Measurements from ENCODE around the gene CBFA2T3. TPM values are rescaled to one million over a fixed set of nuclear protein-coding genes. Genes with fewer than 3 reads are reported as not detected.

Gene CBFA2T3
- total RNA-seq, 4 donors from 2014 or later: 0.95 to 7.3 (median 3.3) TPM

DNA sequence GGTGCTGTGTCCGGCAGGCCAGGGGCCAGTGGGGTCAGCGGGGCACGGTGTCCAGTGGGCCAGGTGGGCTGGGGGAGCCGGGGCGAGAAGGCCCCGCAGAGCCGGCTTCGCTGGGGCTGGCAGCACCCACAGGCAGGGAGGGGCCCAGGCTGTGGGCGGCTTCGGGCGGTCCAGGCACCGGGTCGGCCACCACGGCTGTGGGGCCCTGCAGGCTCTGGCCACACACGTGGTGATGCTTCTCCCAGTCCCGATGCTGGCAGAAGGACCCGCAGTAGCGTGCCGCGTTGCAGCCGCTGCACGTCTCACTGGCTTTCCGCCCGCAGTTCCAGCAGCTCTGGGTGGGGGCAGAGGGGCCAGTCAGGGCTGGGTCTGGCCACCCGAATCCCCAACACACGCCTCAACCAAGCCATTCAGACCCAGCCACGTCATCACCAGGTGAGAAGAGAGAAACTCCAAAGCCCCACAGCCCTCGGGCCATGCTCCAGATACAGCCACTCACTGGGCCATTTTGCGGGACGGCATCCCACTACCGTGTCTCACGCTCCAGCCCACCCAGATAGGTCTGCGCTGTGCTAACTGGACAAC is 100.0 kb downstream of the CBFA2T3 start:
- no peaks in the 10 kb centered on the region for H3K27me3 ChIP-seq
- no peaks in the 10 kb centered on the region for H3K9me3 ChIP-seq
- H3K4me3 ChIP-seq: no peak overlapping the region
- DNase-seq: no peak
- peaks cover 0 to 30% of the 10 kb centered on the region in 2 donors for H3K36me3 ChIP-seq
- H3K27ac ChIP-seq: no peak overlapping the region
- H3K4me1 ChIP-seq: peaks cover 0 to under 1% of the 10 kb centered on the region in 2 donors
- no peak for ATAC-seq
- in situ Hi-C loops (cut with MboI; ENCODE audit: low sequenced_read_pairs in 4 of 4): no loop called here
- TF ChIP-seq, protein P1, sequence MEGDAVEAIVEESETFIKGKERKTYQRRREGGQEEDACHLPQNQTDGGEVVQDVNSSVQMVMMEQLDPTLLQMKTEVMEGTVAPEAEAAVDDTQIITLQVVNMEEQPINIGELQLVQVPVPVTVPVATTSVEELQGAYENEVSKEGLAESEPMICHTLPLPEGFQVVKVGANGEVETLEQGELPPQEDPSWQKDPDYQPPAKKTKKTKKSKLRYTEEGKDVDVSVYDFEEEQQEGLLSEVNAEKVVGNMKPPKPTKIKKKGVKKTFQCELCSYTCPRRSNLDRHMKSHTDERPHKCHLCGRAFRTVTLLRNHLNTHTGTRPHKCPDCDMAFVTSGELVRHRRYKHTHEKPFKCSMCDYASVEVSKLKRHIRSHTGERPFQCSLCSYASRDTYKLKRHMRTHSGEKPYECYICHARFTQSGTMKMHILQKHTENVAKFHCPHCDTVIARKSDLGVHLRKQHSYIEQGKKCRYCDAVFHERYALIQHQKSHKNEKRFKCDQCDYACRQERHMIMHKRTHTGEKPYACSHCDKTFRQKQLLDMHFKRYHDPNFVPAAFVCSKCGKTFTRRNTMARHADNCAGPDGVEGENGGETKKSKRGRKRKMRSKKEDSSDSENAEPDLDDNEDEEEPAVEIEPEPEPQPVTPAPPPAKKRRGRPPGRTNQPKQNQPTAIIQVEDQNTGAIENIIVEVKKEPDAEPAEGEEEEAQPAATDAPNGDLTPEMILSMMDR (IDR thresholded peaks at IDR 0.05 in 4 of 5, conservative IDR thresholded peaks at IDR 0.05 in 1 of 5): no peak
- TF ChIP-seq POLR2A (IDR thresholded peaks at IDR 0.05): no peak
- intact Hi-C loops (cut with DNase I; ENCODE audit: low total_unique reads): no loop called here

DNA sequence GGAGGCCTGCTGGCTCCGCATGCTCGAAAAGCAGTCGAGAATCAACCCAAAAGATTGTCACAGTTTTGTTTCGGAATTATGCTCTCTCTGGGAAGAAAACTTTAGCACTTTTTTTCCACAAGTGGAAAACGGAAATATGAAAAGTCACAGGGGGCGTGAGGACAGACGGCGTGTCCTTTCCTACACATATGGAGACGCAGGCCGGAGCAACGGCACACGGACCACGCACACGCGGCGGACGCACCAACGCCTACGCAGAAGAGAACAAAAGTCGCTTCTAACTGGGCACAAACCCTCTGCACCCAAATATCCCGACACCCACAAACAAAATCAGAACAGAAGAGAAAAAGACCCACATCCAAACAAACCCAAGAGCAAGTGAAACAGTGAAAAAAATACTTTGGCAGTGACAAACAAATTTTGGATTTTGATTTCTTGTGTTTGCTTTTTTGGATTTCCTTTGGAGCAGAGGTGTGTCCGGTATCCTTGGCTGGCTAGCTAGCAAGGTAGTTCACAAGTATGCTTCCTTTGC is 101.2 kb downstream of the CBFA2T3 start:
- Histone ChIP-seq H3K4me1 (no peaks in the 10 kb centered on the region), H3K27me3 (no peaks in the 10 kb centered on the region), H3K9me3 (no peaks in the 10 kb centered on the region), H3K4me3 (no peak overlapping the region), H3K36me3 (peaks cover 0 to 23% of the 10 kb centered on the region in 2 donors), H3K27ac (no peak overlapping the region)
- in situ Hi-C loops (cut with MboI; ENCODE audit: low sequenced_read_pairs in 4 of 4) (no loop called here), intact Hi-C loops (cut with DNase I; ENCODE audit: low total_unique reads) (no loop called here)
- DNase-seq (no peak), ATAC-seq (no peak)
- no peak for TF ChIP-seq POLR2A (IDR thresholded peaks at IDR 0.05)
- TF ChIP-seq, protein P1 (IDR thresholded peaks at IDR 0.05 in 4 of 5, conservative IDR thresholded peaks at IDR 0.05 in 1 of 5): no peak

DNA sequence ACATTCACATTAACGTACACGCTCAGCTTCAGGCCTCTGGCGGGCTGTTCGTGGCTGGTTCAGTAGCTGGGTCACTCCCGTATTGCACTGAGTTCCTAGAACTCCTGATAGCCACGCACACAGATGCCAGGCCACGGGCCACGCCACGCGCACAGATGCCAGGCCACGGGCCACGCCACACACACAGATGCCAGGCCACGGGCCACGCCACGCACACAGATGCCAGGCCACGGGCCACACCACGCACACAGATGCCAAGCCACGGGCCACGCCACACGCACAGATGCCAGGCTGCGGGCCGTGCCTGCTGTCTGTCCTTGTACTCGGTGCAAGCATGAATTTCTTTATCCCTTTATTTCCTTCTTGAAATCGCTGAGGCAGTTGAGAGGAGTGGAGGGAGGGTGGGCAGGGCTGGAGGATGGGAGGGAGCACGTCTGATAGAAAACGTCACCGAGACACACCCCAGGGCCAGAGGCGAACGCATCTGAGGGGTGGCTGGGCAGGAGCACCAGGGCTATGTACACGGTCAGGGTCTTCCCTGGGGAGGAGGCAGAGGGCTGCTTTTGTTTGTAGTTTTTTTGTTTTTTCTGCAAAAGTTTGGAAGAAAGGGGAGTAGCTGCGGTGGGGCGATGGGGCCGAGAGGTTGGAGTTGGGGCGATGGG is 101.9 kb downstream of the CBFA2T3 start:
- Histone ChIP-seq H3K4me1 (no peaks in the 10 kb centered on the region), H3K36me3 (peaks cover 0 to 19% of the 10 kb centered on the region in 2 donors), H3K4me3 (no peak overlapping the region), H3K27ac (no peak overlapping the region), H3K9me3 (no peaks in the 10 kb centered on the region), H3K27me3 (no peaks in the 10 kb centered on the region)
- DNase-seq: no peak
- in situ Hi-C loops (cut with MboI; ENCODE audit: low sequenced_read_pairs in 4 of 4) (loop anchor here in 1 of 4 donors (25.0 kb wide), 1 partner anchor 337 kb away; the partner anchor contains the start of genes SLC22A31 and ZNF778), intact Hi-C loops (cut with DNase I; ENCODE audit: low total_unique reads) (no loop called here)
- no peak for ATAC-seq
- no peak for TF ChIP-seq POLR2A (IDR thresholded peaks at IDR 0.05)
- TF ChIP-seq, protein P1 (IDR thresholded peaks at IDR 0.05 in 4 of 5, conservative IDR thresholded peaks at IDR 0.05 in 1 of 5): no peak

DNA sequence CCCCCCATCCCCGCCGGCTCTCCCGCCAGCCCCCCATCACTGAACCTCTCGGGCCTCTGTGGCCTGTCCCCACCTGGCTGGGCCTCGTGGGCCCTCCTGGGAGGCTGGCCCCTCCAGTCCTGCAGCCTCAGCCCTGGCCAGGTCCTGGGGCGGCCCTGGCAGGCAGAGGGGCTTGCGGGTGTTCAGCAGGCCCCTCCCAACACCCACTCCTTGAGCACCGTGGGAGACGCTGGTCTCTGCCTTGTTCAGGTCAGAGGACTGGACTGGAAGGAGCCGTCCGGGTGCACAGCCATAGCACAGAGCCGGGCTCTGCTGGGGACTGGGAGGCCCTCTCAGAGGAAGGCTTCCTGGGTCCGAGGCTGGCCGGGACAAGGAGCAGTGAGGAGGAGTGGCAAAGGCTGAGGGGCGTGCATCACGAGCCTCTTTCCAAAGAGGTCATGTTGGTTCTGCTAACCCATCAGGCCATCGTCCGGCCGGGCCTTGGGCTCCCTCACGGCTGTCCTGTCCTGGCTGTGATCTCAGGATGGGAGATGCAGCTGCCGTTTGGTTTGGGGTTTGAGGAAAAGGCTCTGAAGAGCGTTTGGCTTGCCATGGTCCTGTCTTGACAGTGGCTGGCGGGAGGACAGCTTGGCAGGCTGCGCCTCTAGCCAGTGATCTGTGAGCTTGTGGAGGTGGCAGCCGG is 104.2 kb downstream of the CBFA2T3 start:
- Histone ChIP-seq H3K36me3 (peaks cover 0 to 5% of the 10 kb centered on the region in 2 donors), H3K9me3 (no peaks in the 10 kb centered on the region), H3K4me3 (no peak overlapping the region), H3K4me1 (no peaks in the 10 kb centered on the region), H3K27ac (no peak overlapping the region), H3K27me3 (no peaks in the 10 kb centered on the region)
- intact Hi-C loops (cut with DNase I; ENCODE audit: low total_unique reads): no loop called here
- TF ChIP-seq, protein P1 (IDR thresholded peaks at IDR 0.05 in 4 of 5, conservative IDR thresholded peaks at IDR 0.05 in 1 of 5): no peak
- no peak for TF ChIP-seq POLR2A (IDR thresholded peaks at IDR 0.05)
- in situ Hi-C loops (cut with MboI; ENCODE audit: low sequenced_read_pairs in 4 of 4): loop anchor here in 1 of 4 donors (25.0 kb wide), 1 partner anchor 340 kb away; the partner anchor contains the start of genes SLC22A31 and ZNF778
- no peak for ATAC-seq
- no peak for DNase-seq
